Epidermal melanocyte (primary cell): Measurements from ENCODE around the gene ISCU.

ENCODE experiments used
- DNase-seq: peaks from one replicate; pipeline ENCODE4 v3.0.0; 2011; ENCODE audit warnings: low spot score; ENCODE audit not compliant: insufficient read length

Gene ISCU

DNA sequence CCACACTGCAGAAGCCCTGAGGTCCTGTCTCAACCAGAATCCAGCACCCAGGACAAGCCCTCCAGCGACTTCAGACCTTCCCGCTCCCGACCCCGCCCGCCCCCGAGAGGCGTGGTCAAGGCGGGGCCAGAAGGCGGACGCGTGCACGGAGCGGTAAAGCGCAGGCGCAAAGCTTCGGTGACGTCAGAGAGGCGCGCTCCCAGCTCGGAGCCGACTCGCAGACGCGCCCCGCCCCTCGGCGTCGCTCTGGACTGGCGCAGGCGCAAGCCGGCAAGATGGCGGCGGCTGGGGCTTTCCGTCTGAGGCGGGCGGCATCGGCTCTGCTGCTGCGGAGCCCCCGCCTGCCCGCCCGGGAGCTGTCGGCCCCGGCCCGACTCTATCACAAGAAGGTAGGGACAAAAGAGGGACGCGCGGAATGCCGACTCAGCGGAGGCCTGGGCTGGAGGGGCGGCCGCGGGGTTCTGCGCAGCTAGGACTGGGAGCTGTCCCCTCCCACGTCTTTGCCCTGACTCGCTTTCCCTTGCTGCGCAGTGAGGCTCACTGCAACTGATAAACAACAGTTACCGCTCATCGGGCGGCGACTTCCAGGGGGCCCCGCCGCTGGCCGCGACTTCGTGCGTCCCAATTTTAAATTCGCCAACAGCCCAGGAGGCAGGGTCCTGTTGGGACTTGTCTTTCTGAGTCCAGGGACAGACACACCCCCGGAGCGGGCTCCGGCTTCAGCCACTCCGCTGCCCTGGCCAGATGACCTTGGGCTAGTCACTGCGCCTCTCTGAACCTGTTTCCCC lies at the start of gene ISCU:
TSS of gene ISCU (plus strand) at position 249 of the 788 bp plus-strand sequence. CDS start at position 276, 27 bp downstream.
- DNase-seq = peak; percentile 71

DNA sequence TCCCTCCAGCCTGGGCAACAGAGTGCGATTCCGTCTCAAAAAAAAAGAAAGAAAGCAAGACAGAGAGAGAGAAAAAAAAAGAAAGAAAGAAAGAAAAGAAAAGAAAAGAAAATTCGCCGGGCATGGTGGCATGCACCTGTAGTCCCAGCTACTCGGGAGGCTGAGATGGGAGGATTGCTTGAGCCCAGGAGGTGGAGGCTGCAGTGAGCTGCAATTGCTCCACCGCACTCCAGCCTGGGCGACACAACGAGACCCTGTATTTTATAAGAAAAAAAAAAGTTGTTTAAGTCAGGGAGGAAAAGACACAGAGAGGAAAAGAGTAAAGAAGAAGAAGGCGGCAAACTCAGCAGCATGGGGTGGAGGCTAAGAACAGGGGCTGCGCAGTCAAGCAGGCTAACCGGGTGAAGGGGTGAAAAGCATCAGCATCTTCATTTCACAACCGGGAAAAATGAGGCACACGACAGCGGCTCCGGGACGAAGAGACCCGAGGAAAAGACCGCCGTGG lies 47.9 kb upstream of the ISCU start:
- no peak for DNase-seq

- peak; percentile 97 for DNase-seq
These were observed 47.2 kb upstream of the ISCU start, which contains the start of gene FICD for GRCh38 chr12:108514973-108515814. FICD (plus strand) TSS chr12:108515277; CDS start chr12:108516973, 1,696 bp downstream.

DNA sequence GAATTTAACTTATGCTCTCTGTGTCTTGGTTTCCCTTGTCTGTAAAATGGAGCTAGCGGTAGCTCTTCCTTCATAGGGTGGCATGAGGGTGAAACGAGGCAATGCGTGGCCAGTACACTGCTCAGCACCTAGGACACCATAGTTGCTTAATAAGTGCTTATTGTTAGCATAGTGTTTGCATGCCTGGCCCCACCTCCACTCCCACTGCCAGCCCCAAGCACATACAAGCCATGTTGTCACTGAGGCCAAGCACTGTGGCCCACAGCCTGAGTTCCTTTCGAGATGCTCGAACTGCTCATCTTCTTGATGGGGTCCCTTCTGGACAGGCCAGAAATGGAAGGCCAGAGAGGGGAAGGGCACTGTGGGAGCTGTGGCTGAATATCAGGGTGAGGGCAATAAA lies 46.5 kb upstream of the ISCU start:
- no peak for DNase-seq

- no peak for DNase-seq
These were observed 45.7 kb upstream of the ISCU start for GRCh38 chr12:108516511-108517275.

GRCh38 chr12:108517288-108518100 lies 44.9 kb upstream of the ISCU start:
- DNase-seq = no peak

DNA sequence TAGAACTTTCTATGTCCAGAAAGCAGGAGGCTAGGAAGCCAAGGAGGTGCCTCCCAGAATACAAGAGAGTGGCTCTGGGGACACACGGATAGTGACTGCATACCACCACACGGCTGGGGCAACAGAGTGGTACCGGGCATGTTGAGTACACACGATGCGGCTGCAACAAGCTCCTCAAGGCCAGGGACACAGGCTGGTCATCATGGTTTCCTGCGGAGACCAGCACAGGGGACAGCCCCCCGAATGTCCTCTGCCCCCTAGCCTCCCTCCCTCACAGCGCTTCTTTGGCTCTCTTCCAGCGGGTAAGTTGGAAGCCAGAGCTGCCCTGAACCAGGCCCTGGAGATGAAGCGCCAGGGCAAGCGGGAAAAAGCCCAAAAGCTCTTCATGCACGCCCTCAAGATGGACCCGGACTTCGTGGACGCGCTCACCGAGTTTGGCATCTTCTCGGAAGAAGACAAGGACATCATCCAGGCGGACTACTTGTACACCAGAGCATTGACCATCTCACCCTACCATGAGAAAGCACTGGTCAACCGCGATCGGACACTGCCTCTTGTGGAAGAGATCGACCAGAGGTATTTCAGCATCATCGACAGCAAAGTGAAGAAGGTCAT lies 44.2 kb upstream of the ISCU start:
- DNase-seq = no peak

- no peak for DNase-seq
These were observed 43.5 kb upstream of the ISCU start for GRCh38 chr12:108518716-108519496.

- DNase-seq = no peak
These were observed 42.8 kb upstream of the ISCU start for GRCh38 chr12:108519558-108519957.

GRCh38 chr12:108523365-108523764 lies 39.0 kb upstream of the ISCU start:
- peak; percentile 38 for DNase-seq

DNA sequence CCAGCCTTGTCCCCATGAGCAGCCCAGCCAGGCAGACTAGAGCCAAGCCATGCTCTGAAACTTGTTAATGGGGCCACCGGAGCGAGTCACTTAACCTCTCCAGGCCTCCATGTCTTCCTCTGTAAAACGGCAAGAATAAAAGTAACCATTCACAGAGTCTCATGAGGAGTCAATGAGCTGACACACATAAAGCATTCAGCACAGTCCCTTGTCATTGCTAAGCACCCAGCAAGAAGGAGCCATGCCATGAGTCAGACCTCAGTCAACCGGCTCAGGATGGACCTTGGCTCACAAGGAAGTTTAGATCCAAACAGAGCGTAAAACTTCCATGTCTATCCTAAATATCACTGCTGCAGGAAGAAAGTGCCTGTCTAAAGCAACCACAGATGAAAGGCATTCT lies 36.7 kb upstream of the ISCU start:
- DNase-seq = no peak

- DNase-seq = peak; percentile 69
These were observed 35.8 kb upstream of the ISCU start for GRCh38 chr12:108526482-108527165.

DNA sequence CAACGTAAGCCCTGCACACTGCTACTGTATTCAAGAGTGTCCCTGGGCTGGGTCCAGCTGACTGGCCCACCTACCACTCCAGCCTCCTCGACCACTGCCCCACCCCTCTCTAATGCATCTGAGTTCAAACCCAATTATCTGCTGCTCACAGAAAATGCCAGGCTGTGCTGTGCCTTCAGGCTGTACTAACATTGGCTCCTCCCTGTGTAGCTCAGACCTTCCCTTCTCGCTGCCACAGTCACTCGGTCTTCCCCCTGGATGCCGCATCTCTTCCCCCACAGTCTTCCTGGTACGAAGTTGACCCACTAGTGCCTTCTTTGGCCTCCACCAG lies 35.3 kb upstream of the ISCU start:
- DNase-seq = no peak

GRCh38 chr12:108530161-108530560 lies 32.2 kb upstream of the ISCU start:
- no peak for DNase-seq

GRCh38 chr12:108531929-108532848 lies 30.2 kb upstream of the ISCU start:
- DNase-seq = no peak

DNA sequence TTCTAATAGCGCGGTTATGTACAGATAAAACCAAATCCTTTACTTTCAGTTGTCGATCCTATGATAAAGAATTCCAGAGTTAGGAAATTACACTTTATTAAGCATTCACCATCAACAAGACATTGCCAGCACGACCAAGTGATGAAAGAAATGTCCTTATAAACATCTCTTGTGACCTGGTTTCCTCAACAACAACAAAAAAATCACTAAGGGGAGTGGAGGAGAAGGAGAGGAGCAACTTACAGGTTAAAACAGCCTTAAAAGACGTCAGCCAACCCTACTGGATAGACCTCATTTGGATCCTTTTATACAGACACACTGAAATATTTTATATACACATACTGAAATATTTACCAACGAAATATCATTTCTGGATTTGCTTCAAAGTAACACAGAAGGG lies 24.2 kb upstream of the ISCU start:
- DNase-seq = no peak

DNA sequence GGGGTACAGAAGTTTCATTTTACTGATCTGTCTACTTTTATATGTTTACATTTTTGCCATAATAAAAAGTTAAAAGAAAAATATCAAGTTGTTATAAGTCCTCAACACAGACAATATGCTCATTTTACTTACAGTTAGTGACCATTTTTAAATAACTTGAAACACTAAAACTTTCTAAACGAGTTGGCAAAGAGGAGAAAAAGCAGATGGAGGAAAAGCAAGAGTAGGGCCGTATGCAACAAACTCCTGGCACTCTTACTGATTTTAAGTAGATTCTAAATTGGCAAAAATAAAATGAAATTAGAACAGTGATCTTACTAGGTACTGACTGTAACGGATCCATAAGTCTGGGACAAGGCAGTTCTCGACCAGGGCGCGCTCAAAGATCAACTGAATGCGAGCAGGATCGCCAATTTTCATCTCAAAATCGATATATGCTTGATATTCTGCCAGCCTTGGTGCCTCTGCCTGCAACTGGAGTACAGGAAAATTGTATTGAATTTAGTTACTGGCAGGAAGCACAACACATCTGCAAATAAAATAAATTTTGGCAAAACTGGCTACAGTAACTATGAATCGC lies 23.7 kb upstream of the ISCU start:
- DNase-seq = no peak
